ENCODE measurements around the gene PTPN4. TPM values are rescaled to one million over a fixed set of nuclear protein-coding genes. Genes with fewer than 3 reads are reported as not detected.

The PTPN4 gene
- total and polyA plus RNA-seq, 10 of the 15 experiments (the other 5 are each of a cell fraction or from before 2014, with no cell fraction given) = 5.0 to 29.7 (median 23.7) TPM

GRCh38 chr2:119790466-119790865 lies 30.7 kb downstream of the PTPN4 start (continued):
- TF ChIP-seq ZNF592 (IDR thresholded peaks at IDR 0.05) (no peak), SUPT20H (IDR thresholded peaks at IDR 0.05; ENCODE audit: borderline replicate concordance, control insufficient read depth, low read depth, low read length) (no peak), KAT2A (conservative IDR thresholded peaks at IDR 0.05; ENCODE audit: control insufficient read depth, low read depth, low read length) (no peak), ZBTB40 (IDR thresholded peaks at IDR 0.05; ENCODE audit: borderline replicate concordance) (no peak), GABPA (IDR thresholded peaks at IDR 0.05; ENCODE audit: low read depth) (no peak), ZNF384 (IDR thresholded peaks at IDR 0.05; ENCODE audit: borderline replicate concordance, low read depth, low read length) (no peak), NFYB (IDR thresholded peaks at IDR 0.05; ENCODE audit: insufficient read depth, low read depth, low read length) (no peak), ATF7 (IDR thresholded peaks at IDR 0.05; ENCODE audit: low read depth) (no peak), PAX5 (IDR thresholded peaks at IDR 0.05; ENCODE audit: borderline replicate concordance, low read depth, low read length) (no peak), PML (IDR thresholded peaks at IDR 0.05; ENCODE audit: low read length) (no peak), FOXK2 (IDR thresholded peaks at IDR 0.05) (no peak), ZSCAN29 (IDR thresholded peaks at IDR 0.05) (no peak)

Measured in GM12878 (cell line).